H1 (cell line): ENCODE data around the gene PASK. TPM values are rescaled to one million over a fixed set of nuclear protein-coding genes. Genes with fewer than 3 reads are reported as not detected.

Experiments
- BCL11A ChIP-seq, 2 experiments: IDR thresholded peaks; one replicate each; pipeline ENCODE4 v1.6.1; 2011; ENCODE audit warnings: low read depth in 2 of 2, low read length in 2 of 2, mild to moderate bottlenecking in 2 of 2
- CHD7 ChIP-seq: fragments of 300-600 bp; sonication (generic); IDR thresholded peaks from 2 replicates; pipeline ENCODE4 v1.7.1; 2012; ENCODE audit warnings: low read length, moderate library complexity, mild to moderate bottlenecking, inconsistent platforms; ENCODE audit not compliant: insufficient replicate concordance
- EGR1 ChIP-seq: IDR thresholded peaks from 2 replicates; pipeline ENCODE4 v1.6.1; 2011; ENCODE audit warnings: low read depth, low read length, borderline replicate concordance
- HDAC2 ChIP-seq, 2 experiments: fragments of 300-600 bp in 1 of 2; sonication (generic) in 1 of 2; IDR thresholded peaks; 2 replicates each; pipeline ENCODE4 v1.6.1; 2011 to 2012; ENCODE audit warnings: low read depth in 2 of 2, low read length in 2 of 2, mild to moderate bottlenecking in 2 of 2, moderate library complexity in 2 of 2, borderline replicate concordance in 1 of 2, inconsistent platforms in 1 of 2
- HDAC6 ChIP-seq: IDR thresholded peaks from one replicate; pipeline ENCODE4 v1.7.1; 2012; ENCODE audit warnings: low read depth, mild to moderate bottlenecking, inconsistent platforms, low read length, moderate library complexity
- KDM5A ChIP-seq: fragments of 200-600 bp; IDR thresholded peaks from 2 replicates; pipeline ENCODE4 v1.7.1; 2012; ENCODE audit warnings: mild to moderate bottlenecking, low read length, inconsistent platforms, mixed read lengths
- SIX5 ChIP-seq: IDR thresholded peaks from 2 replicates; pipeline ENCODE4 v1.6.1; 2011; ENCODE audit warnings: mild to moderate bottlenecking, low read depth, low read length
- SP4 ChIP-seq: IDR thresholded peaks from 2 replicates; pipeline ENCODE4 v1.6.1; 2012; ENCODE audit warnings: low read length, inconsistent platforms
- TCF12 ChIP-seq: IDR thresholded peaks from 2 replicates; pipeline ENCODE4 v1.6.1; 2011; ENCODE audit warnings: low read depth, mild to moderate bottlenecking, low read length
- YY1 ChIP-seq: IDR thresholded peaks from 2 replicates; pipeline ENCODE4 v1.6.1; 2011; ENCODE audit warnings: low read depth, mild to moderate bottlenecking, low read length
- polyA plus RNA-seq, 7 experiments: library from polyadenylated mRNA; depleted of rRNA in 3 of 7; stranded (reverse) in 5 of 7; unstranded in 2 of 7; fragments of >200 nt in 5 of 7; fragments of 200-250 nt in 2 of 7; gene quantifications; 1 replicate in 5 of 7; 2 replicates in 1 of 7; 4 replicates in 1 of 7; pipeline versions ENCODE4 v1.2.1 to v1.2.3, GENCODE V29; 2011 to 2013; ENCODE audit warnings: missing spikeins in 2 of 7, mixed read lengths in 2 of 7
- total RNA-seq: library from RNA; stranded (reverse); fragmentation: NEBNext Ultra II Directional; extraction: Animal tissue kit (Norgen Biotek cat#: 25700); gene quantifications from 2 replicates; pipeline ENCODE4 v1.2.1, GENCODE V29; 2021

The PASK gene
- total and polyA plus RNA-seq, 2 of the 8 experiments (the other 6 are each of a cell fraction or from before 2014, with no cell fraction given) = 20.5 to 66.1 TPM

- no peak for TF ChIP-seq CHD7
- TF ChIP-seq SIX5 = no peak
- TF ChIP-seq SP4 = no peak
- TF ChIP-seq EGR1 = no peak
- no peak for TF ChIP-seq HDAC2 (IDR thresholded peaks at IDR 0.05; ENCODE audit: borderline replicate concordance in 1 of 2, low read depth in 2 of 2, low read length in 2 of 2)
- TF ChIP-seq YY1 = no peak
- TF ChIP-seq TCF12 = no peak
- TF ChIP-seq HDAC6 = no peak
- no peak for TF ChIP-seq BCL11A (IDR thresholded peaks at IDR 0.05; ENCODE audit: low read depth in 2 of 2, low read length in 2 of 2)
- no peak for TF ChIP-seq KDM5A
Observed at GRCh38 chr2:241168366-241168765, 19.1 kb upstream of the PASK start (continued).
